Measurements from ENCODE around the gene ATAD3A. TPM values are rescaled to one million over a fixed set of nuclear protein-coding genes. Genes with fewer than 3 reads are reported as not detected.
A peak's percentile ranks its signal among the peaks of the same experiment; 100 is the strongest.
"Not testable (repeated sequence)": the region's sequence is repeated elsewhere in the genome, so short reads cannot be mapped to it uniquely, and the experiment has no call there.

Gene ATAD3A
- total RNA-seq, 1 donor from 2014 or later = 26.2 TPM

DNA sequence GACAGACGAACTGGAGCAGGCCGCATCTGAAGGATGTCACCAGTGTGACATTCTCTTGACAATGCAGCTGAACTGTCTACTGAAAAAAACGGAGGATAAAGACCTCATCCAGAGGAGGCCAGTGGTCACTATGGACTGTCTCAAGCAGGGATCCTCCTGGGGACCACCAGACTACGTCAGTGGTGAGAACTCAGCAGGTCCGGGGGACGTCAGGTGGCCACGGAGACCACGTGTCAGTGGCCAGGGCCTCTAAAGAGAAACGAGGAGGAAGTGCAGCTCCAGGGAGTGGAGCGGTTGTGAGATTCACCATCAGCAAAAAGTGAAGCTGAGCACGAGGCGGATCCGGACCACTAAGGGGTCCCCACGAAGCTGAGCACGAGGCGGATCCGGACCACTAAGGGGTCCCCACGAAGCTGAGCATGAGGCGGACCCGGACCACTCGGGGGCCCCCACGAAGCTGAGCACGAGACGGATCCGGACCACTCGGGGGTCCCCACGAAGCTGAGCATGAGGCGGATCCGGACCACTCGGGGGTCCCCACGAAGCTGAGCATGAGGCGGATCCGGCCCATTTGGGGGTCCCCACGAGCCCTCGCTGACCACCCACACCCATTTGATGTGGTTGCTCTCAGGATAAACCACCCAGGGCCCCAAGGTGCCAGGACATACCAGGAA lies 42.0 kb downstream of the ATAD3A start:
- no peak for DNase-seq (ENCODE audit: low spot score)

- DNase-seq (ENCODE audit: low spot score) = no peak
Observed at GRCh38 chr1:1554550-1554925, 42.6 kb downstream of the ATAD3A start.

- no peak for DNase-seq (ENCODE audit: low spot score)
Observed at GRCh38 chr1:1554926-1555915, 43.3 kb downstream of the ATAD3A start.

GRCh38 chr1:1556505-1556904 lies 44.5 kb downstream of the ATAD3A start:
- no peak for DNase-seq (ENCODE audit: low spot score)

- not testable (repeated sequence) for DNase-seq (ENCODE audit: low spot score)
Observed at GRCh38 chr1:1556961-1557360, 45.0 kb downstream of the ATAD3A start.

DNA sequence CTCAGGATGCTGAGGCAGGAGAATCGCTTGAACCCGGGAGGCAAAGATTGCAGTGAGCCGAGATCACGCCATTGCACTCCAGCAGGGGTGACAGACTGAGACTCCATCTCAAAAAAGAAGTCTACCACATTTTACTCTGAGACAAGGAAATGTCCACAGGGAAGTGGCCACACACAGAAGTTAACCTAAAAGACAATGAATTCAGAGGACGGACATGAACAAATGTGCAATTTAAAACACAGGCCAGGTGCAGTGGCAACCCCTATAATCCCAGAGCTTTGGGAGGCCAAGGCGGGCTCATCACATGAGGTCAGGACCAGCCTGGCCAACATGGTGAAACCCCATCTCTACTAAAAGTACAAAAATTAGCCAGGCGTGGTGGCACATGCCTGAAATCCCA lies 45.7 kb downstream of the ATAD3A start:
- not testable (repeated sequence) for DNase-seq (ENCODE audit: low spot score)

DNA sequence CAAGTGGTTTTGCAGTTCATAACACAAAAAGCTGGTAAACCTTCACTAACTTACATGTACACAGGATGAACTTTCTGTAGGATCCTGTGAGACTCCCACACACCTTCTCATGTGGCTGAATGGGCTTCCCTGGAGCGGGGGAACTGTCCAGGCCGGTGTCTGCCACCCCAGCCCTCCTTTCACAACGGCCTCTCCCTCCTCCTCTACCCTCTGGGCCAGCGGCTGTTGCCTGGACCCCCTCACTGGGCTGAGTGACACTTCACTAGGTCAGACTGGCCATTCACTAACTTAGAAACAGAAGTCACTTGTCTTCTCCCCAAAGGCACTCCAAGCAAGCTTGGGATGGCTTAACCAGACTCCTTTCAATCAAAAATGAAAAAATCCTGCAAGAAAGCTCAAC lies 46.6 kb downstream of the ATAD3A start:
- no peak for DNase-seq (ENCODE audit: low spot score)

GRCh38 chr1:1559066-1559465 lies 47.1 kb downstream of the ATAD3A start:
- DNase-seq (ENCODE audit: low spot score) = no peak

DNA sequence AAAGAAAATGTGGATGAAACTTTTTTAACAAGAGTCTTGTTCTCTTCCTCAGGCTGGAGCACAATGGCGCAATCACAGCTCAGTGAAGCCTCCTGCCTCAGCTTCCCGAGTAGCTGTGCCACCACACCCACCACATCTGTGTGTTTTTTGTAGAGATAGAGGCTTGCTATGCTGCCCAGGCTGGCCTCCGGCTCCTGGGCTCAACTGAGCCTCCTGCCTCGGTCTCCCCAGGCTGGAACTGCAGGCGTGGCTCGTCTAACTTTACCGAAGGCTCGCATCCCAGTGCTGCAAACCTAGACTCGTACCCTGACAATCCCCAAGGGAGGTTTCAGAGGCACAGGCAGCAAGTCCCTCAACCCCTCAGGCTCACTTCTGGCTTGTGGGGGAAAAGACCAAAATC lies 48.2 kb downstream of the ATAD3A start:
- DNase-seq (ENCODE audit: low spot score) = no peak

GRCh38 chr1:1561801-1562470 lies 50.0 kb downstream of the ATAD3A start:
- no peak for DNase-seq (ENCODE audit: low spot score)

GRCh38 chr1:1562556-1563195 lies 50.7 kb downstream of the ATAD3A start:
- no peak for DNase-seq (ENCODE audit: low spot score)

DNA sequence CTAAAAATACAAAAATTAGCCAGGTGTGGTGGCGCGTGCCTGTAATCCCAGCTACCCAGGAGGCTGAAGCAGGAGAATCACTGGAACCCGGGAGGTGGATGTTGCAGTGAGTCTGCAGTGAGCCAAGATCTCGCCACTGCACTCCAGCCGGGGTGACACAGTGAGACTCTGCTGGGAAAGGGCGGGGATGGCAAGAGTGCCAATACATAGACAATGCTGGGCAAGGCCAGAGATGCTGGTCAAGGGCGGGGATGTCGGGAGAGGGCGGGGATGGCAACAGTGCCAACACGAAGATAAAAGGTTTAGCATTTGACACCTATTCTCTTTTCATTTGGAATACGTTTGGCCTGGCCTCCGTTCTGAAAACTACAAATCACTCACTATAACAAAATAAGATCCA lies 51.7 kb downstream of the ATAD3A start:
- no peak for DNase-seq (ENCODE audit: low spot score)

- no peak for DNase-seq (ENCODE audit: low spot score)
Observed at GRCh38 chr1:1564268-1564667, 52.3 kb downstream of the ATAD3A start.

GRCh38 chr1:1565340-1565739 lies 53.4 kb downstream of the ATAD3A start:
- DNase-seq (ENCODE audit: low spot score) = no peak

- DNase-seq (ENCODE audit: low spot score) = no peak
Observed at GRCh38 chr1:1567152-1567875, 55.4 kb downstream of the ATAD3A start.

- no peak for DNase-seq (ENCODE audit: low spot score)
Observed at GRCh38 chr1:1567891-1568291, 55.9 kb downstream of the ATAD3A start.

DNA sequence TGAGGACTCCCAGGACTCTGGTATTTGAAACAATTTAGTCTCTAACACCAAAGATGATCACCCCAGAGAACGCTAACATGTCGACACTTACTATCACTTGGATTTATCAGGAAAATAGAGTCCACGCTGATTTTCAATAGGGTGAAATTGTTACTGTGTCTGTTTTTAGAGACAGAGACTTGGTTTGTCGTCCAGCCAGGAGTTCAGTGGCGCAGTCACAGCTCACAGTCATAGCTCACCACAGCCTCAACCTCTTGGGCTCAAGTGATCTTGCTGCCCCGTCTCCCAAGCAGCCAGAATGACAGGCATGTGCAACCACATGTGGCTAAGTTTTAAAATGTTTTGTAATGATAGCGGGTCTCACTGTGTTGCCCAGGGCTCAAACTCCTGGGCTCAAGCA lies 57.4 kb downstream of the ATAD3A start:
- no peak for DNase-seq (ENCODE audit: low spot score)

DNA sequence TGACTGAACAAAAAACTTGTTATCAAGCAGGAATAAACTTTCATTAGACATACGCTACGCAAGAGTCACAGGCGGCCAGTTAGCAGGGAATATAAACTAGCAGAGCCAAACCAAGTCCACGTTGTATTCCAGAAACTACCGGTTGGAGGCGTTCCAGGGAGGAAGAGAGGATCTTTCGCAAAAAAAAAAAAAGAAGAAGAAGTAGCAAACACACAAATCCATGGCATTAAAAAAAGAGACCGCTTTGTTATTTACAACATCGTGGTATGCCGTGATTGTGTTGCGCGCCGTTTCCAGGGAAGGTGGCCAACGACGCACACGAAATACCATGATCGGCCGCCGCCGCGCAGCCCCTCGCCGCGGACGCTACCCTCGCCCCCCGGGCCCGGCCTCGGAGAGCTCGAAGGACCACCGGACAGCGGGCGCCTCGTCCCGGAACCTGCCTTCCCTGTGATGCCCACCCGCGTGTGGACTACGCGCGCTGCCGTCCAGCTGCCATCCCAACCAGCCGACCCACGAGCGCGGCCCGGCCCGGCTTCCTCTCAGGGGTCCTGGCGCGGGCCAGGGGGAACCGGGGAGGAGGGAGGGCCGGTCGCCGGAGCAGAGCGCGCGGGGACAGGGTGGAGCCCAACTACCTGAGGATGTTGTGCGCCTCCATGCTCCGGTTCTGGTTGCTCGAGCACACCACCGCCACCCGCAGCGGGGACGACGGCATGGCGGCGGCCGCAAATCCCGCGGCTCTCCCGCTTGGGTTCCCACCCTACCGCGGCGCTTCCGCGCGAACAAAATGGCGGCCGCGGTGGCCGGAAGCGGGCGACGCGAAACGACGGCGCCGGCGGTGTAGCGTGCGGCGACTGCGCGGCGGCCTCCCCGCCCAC lies 62.1 kb downstream of the ATAD3A start:
- no peak for DNase-seq (ENCODE audit: low spot score)

DNA sequence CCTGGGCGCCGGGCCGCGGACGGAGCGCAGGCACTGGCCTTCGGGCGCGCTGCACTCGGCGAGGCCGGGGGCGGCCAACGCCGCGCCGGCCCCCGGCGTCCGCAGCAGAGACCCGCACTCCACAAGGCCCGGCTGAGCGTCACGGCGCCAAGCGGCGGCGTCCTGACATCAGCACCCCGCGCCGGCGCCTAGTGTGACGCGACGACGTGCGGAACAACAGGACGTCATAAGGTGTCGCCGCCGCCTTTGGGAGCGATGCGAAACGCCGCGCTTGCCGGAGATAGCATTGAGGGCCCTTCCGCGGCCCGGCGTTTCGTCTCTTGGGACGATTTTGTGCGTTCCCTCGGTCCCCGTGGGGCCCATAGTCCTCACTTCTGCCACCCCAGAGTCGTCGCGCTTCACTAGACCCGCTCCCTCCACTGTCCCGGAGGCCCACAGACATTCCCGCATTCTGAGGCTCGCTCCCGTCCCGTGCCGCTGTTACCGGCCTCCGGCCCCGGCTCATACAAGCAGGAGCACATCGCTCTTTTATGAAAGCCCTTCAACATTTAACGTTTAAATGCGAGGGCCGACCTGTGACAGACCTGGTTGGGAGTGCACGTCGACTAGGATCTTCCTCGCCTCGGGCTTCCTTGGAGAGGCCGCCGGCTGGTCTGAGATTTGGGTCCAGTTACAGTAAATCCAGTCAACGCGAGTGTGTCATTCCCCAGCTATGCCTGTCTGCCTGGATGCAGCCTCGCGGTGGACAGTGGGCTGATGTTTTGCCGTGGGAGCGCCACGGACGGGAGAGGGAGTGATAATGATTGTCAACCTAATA lies 63.0 kb downstream of the ATAD3A start, which contains the start of gene SSU72:
Gene SSU72, minus strand, starts transcription at position 143 of the 817 bp plus-strand sequence. CDS start 306 bp downstream, outside the sequence.
- peak; percentile 98 for DNase-seq (ENCODE audit: low spot score)
